ENCODE data around the gene TTC7B.

TTC7B gene

DNA sequence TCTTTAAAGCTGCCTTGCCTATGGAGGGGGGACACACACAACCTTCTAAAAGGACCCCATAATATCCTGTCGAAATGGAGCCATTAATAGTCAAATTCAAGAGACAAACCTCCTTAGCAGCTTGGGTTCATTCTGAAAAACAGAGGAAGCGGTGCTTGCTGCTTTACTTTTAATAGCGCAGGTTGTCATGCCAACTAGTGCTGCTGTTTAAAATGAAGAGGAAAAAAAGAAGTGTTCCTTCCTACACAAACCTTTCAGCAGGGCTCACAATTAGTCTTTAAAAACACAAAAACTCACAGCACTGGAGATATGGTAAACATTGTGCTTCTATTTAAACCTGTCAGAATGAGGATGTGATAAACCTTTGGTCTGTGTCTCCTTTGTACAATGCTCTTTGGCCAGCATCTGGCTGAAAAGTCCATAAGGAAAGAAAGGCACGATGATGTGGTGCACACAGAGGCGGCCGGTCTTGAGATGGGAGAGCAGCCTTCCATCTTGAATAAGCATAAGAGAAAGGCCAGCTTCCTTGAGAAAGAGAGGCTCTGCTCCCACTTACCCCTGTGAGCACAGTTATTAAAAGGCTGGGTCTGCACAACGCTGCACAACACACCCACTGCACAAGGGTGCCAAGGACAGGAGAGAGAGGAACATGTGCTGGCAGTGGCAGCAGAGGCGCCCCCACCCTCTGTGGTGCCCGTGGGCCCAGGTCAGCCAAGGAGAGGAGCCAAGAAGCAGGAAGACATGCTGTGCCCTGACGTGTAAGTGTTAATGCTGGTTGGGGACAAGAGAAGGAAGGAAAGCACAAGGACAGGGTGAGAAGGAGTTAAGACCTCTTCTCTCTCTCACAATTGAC, 144.6 kb downstream of the TTC7B start:
- H2AFZ ChIP-seq (ENCODE audit: low read depth, low read length, severe bottlenecking): no peak overlapping the region
- no peaks in the 10 kb centered on the region for H3K79me2 ChIP-seq (ENCODE audit: insufficient read depth, low read length)
- no peaks in the 10 kb centered on the region for H3K9me3 ChIP-seq (ENCODE audit: insufficient read depth, low read length)
- no peak overlapping the region for H3K9ac ChIP-seq (ENCODE audit: low read length)
- TF ChIP-seq, protein P1, sequence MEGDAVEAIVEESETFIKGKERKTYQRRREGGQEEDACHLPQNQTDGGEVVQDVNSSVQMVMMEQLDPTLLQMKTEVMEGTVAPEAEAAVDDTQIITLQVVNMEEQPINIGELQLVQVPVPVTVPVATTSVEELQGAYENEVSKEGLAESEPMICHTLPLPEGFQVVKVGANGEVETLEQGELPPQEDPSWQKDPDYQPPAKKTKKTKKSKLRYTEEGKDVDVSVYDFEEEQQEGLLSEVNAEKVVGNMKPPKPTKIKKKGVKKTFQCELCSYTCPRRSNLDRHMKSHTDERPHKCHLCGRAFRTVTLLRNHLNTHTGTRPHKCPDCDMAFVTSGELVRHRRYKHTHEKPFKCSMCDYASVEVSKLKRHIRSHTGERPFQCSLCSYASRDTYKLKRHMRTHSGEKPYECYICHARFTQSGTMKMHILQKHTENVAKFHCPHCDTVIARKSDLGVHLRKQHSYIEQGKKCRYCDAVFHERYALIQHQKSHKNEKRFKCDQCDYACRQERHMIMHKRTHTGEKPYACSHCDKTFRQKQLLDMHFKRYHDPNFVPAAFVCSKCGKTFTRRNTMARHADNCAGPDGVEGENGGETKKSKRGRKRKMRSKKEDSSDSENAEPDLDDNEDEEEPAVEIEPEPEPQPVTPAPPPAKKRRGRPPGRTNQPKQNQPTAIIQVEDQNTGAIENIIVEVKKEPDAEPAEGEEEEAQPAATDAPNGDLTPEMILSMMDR (IDR thresholded peaks at IDR 0.05; ENCODE audit: insufficient read depth, low read length, poor library complexity, severe bottlenecking): no peak
- TF ChIP-seq EZH2phosphoT487 (conservative IDR thresholded peaks at IDR 0.05; ENCODE audit: low read length): no peak
- H3K27ac ChIP-seq (ENCODE audit: low read depth, low read length): no peak overlapping the region
- no peaks in the 10 kb centered on the region for H4K20me1 ChIP-seq (ENCODE audit: low read depth, low read length)
- H3F3A ChIP-seq (ENCODE audit: insufficient read depth): no peaks in the 10 kb centered on the region
- H3K4me2 ChIP-seq (ENCODE audit: low read depth, low read length, poor library complexity, severe bottlenecking): no peak overlapping the region
- H3K9me2 ChIP-seq (replicated peaks; ENCODE audit: insufficient read depth, low read length): no peaks in the 10 kb centered on the region
- no peak overlapping the region for H3K4me3 ChIP-seq (ENCODE audit: insufficient read depth, low read length, poor library complexity, severe bottlenecking)
- H3K36me3 ChIP-seq (ENCODE audit: low read length): no peaks in the 10 kb centered on the region
- no peaks in the 10 kb centered on the region for H3K27me3 ChIP-seq (ENCODE audit: low read length)

GRCh38 chr14:90669731-90670130, 146.5 kb downstream of the TTC7B start:
- no peaks in the 10 kb centered on the region for H3K79me2 ChIP-seq (ENCODE audit: insufficient read depth, low read length)
- H3K9ac ChIP-seq (ENCODE audit: low read length): no peak overlapping the region
- no peaks in the 10 kb centered on the region for H4K20me1 ChIP-seq (ENCODE audit: low read depth, low read length)
- no peak overlapping the region for H3K27ac ChIP-seq (ENCODE audit: low read depth, low read length)
- H3K4me2 ChIP-seq (ENCODE audit: low read depth, low read length, poor library complexity, severe bottlenecking): no peak overlapping the region
- H3K27me3 ChIP-seq (ENCODE audit: low read length): no peaks in the 10 kb centered on the region
- H2AFZ ChIP-seq (ENCODE audit: low read depth, low read length, severe bottlenecking): no peak overlapping the region
- no peak overlapping the region for H3K4me3 ChIP-seq (ENCODE audit: insufficient read depth, low read length, poor library complexity, severe bottlenecking)
- H3K9me3 ChIP-seq (ENCODE audit: insufficient read depth, low read length): no peaks in the 10 kb centered on the region
- H3F3A ChIP-seq (ENCODE audit: insufficient read depth): no peaks in the 10 kb centered on the region
- no peaks in the 10 kb centered on the region for H3K36me3 ChIP-seq (ENCODE audit: low read length)
- H3K9me2 ChIP-seq (replicated peaks; ENCODE audit: insufficient read depth, low read length): no peaks in the 10 kb centered on the region
- TF ChIP-seq EZH2phosphoT487 (conservative IDR thresholded peaks at IDR 0.05; ENCODE audit: low read length): no peak
- TF ChIP-seq, protein P1 (IDR thresholded peaks at IDR 0.05; ENCODE audit: insufficient read depth, low read length, poor library complexity, severe bottlenecking): no peak

- H3K79me2 ChIP-seq (ENCODE audit: insufficient read depth, low read length): no peaks in the 10 kb centered on the region
- H3K36me3 ChIP-seq (ENCODE audit: low read length): no peaks in the 10 kb centered on the region
- H4K20me1 ChIP-seq (ENCODE audit: low read depth, low read length): no peaks in the 10 kb centered on the region
- TF ChIP-seq EZH2phosphoT487 (conservative IDR thresholded peaks at IDR 0.05; ENCODE audit: low read length): no peak
- TF ChIP-seq, protein P1 (IDR thresholded peaks at IDR 0.05; ENCODE audit: insufficient read depth, low read length, poor library complexity, severe bottlenecking): no peak
- H3K9me2 ChIP-seq (replicated peaks; ENCODE audit: insufficient read depth, low read length): no peaks in the 10 kb centered on the region
- H3K9me3 ChIP-seq (ENCODE audit: insufficient read depth, low read length): no peaks in the 10 kb centered on the region
- no peak overlapping the region for H3K9ac ChIP-seq (ENCODE audit: low read length)
- no peaks in the 10 kb centered on the region for H3F3A ChIP-seq (ENCODE audit: insufficient read depth)
- H3K4me2 ChIP-seq (ENCODE audit: low read depth, low read length, poor library complexity, severe bottlenecking): no peak overlapping the region
- no peak overlapping the region for H3K4me3 ChIP-seq (ENCODE audit: insufficient read depth, low read length, poor library complexity, severe bottlenecking)
- H2AFZ ChIP-seq (ENCODE audit: low read depth, low read length, severe bottlenecking): no peak overlapping the region
- no peaks in the 10 kb centered on the region for H3K27me3 ChIP-seq (ENCODE audit: low read length)
- no peak overlapping the region for H3K27ac ChIP-seq (ENCODE audit: low read depth, low read length)
Measured at GRCh38 chr14:90666571-90666970, 149.7 kb downstream of the TTC7B start.

Data from SU-DHL-6 (cell line).